Ascending aorta (tissue), 1 donor: ENCODE results near the gene RPL39L. TPM values are rescaled to one million over a fixed set of nuclear protein-coding genes. Genes with fewer than 3 reads are reported as not detected.

Experiments used
- total RNA-seq: library from RNA; depleted of rRNA; stranded (reverse); fragments of >200 nt; gene quantifications from one replicate; pipeline ENCODE4 v1.1.0, GENCODE V29; 2016

Gene RPL39L
- total RNA-seq, 1 donor from 2014 or later = 3.1 TPM

Other genes starting within 250 kb of the RPL39L start
- 59.9 TPM for gene ST6GAL1, start 209.0 kb downstream of the RPL39L start, total RNA-seq
- not detected for gene RTP1, start 58.0 kb upstream of the RPL39L start, total RNA-seq
- gene MASP1, start 152.2 kb upstream of the RPL39L start, total RNA-seq = 2.6 TPM
- gene RTP4, start 228.9 kb upstream of the RPL39L start, total RNA-seq = not detected